Measurements from ENCODE around the gene BAIAP2L1.

Gene BAIAP2L1

GRCh38 chr7:98241674-98242241, 159.1 kb downstream of the BAIAP2L1 start:
- TF ChIP-seq CTCF (IDR thresholded peaks at IDR 0.05; ENCODE audit: borderline replicate concordance, insufficient read depth, low read depth, low read length) = no peak

More at GRCh38 chr7:98241674-98242241, 159.1 kb downstream of the BAIAP2L1 start:
- no peak overlapping the region for H3K4me3 ChIP-seq (ENCODE audit: low read depth, low read length)

All from GM12875 (cell line).